ENCODE data around the gene MYH14. TPM values are rescaled to one million over a fixed set of nuclear protein-coding genes. Genes with fewer than 3 reads are reported as not detected.

MYH14 gene
- total and polyA plus RNA-seq, 5 experiments from 2014 or later, result not detected

- Mint-ChIP-seq H3K36me3 (peaks cover 5 to 17% (median 9%) of the 10 kb centered on the region in 3 donors), H3K4me1 (no peaks in the 10 kb centered on the region), H3K9me3 (peaks cover 0 to 50% (median 16%) of the 10 kb centered on the region in 9 donors)
These were observed 49.5 kb downstream of the MYH14 start for GRCh38 chr19:50252887-50253268.

GRCh38 chr19:50255115-50255514 is 51.7 kb downstream of the MYH14 start:
- H3K27me3 Mint-ChIP-seq, result peaks cover 10 to 38% (median 38%) of the 10 kb centered on the region in 5 donors
- H3K36me3 Mint-ChIP-seq, result peaks cover 5 to 17% (median 9%) of the 10 kb centered on the region in 3 donors
- POLR2A ChIA-PET, result no interaction called here
- no peak overlapping the region for H3K4me3 Mint-ChIP-seq
- DNase-seq (no peak), ATAC-seq (no peak)
- H3K27ac Mint-ChIP-seq, result no peak overlapping the region
- peaks cover 0 to 50% (median 16%) of the 10 kb centered on the region in 9 donors for H3K9me3 Mint-ChIP-seq
- no peaks in the 10 kb centered on the region for H3K4me1 Mint-ChIP-seq

More at GRCh38 chr19:50252887-50253268, 49.5 kb downstream of the MYH14 start:
- H3K27ac Mint-ChIP-seq, result no peak overlapping the region
- peaks cover 12 to 55% (median 45%) of the 10 kb centered on the region in 5 donors for H3K27me3 Mint-ChIP-seq
- no peak for ATAC-seq
- H3K4me3 Mint-ChIP-seq, result peak overlapping the region in 1 of 10 donors; percentile 25
- POLR2A ChIA-PET, result no interaction called here
- DNase-seq, result no peak

GRCh38 chr19:50257141-50257540 is 53.7 kb downstream of the MYH14 start:
- H3K4me3 Mint-ChIP-seq, result no peak overlapping the region
- H3K27ac Mint-ChIP-seq, result no peak overlapping the region
- ATAC-seq (no peak), DNase-seq (no peak)
- POLR2A ChIA-PET, result no interaction called here
- H3K36me3 Mint-ChIP-seq, result peaks cover 5 to 17% (median 9%) of the 10 kb centered on the region in 3 donors
- H3K27me3 Mint-ChIP-seq, result peaks cover 10 to 38% (median 31%) of the 10 kb centered on the region in 5 donors
- H3K4me1 Mint-ChIP-seq, result no peaks in the 10 kb centered on the region
- peaks cover 0 to 49% (median 16%) of the 10 kb centered on the region in 9 donors for H3K9me3 Mint-ChIP-seq

- no peak for DNase-seq
- Mint-ChIP-seq H3K36me3 (peaks cover 3 to 11% (median 6%) of the 10 kb centered on the region in 3 donors), H3K27ac (no peak overlapping the region)
These were observed 55.5 kb downstream of the MYH14 start for GRCh38 chr19:50258918-50259372.

GRCh38 chr19:50261446-50261970 is 58.1 kb downstream of the MYH14 start:
- H3K36me3 Mint-ChIP-seq, result no peaks in the 10 kb centered on the region
- H3K4me3 Mint-ChIP-seq, result no peak overlapping the region
- H3K4me1 Mint-ChIP-seq, result peaks cover 0 to under 1% (median 0%) of the 10 kb centered on the region in 4 donors
- no peak overlapping the region for H3K27ac Mint-ChIP-seq
- DNase-seq (no peak), ATAC-seq (no peak)
- peaks cover 11 to 31% (median 21%) of the 10 kb centered on the region in 5 donors for H3K27me3 Mint-ChIP-seq
- POLR2A ChIA-PET, result no interaction called here
- H3K9me3 Mint-ChIP-seq, result peaks cover 0 to 16% (median 0%) of the 10 kb centered on the region in 9 donors

More at GRCh38 chr19:50258918-50259372, 55.5 kb downstream of the MYH14 start:
- Mint-ChIP-seq H3K4me3 (no peak overlapping the region), H3K9me3 (peaks cover 0 to 32% (median 16%) of the 10 kb centered on the region in 9 donors), H3K27me3 (peaks cover 10 to 39% (median 28%) of the 10 kb centered on the region in 5 donors), H3K4me1 (no peaks in the 10 kb centered on the region)
- no peak for ATAC-seq
- POLR2A ChIA-PET, result no interaction called here

- Mint-ChIP-seq H3K4me1 (peaks cover 0 to 2% (median 0%) of the 10 kb centered on the region in 4 donors), H3K4me3 (no peak overlapping the region), H3K36me3 (no peaks in the 10 kb centered on the region), H3K9me3 (peaks cover 0 to 4% (median 0%) of the 10 kb centered on the region in 9 donors), H3K27ac (no peak overlapping the region), H3K27me3 (peaks cover 9 to 33% (median 19%) of the 10 kb centered on the region in 5 donors)
- ATAC-seq (no peak), DNase-seq (no peak)
- POLR2A ChIA-PET, result no interaction called here
These were observed 59.8 kb downstream of the MYH14 start for GRCh38 chr19:50263176-50263575.

GRCh38 chr19:50264483-50265186 is 61.2 kb downstream of the MYH14 start:
- no peak overlapping the region for H3K4me3 Mint-ChIP-seq
- H3K27ac Mint-ChIP-seq, result no peak overlapping the region
- peaks cover 10 to 38% (median 19%) of the 10 kb centered on the region in 5 donors for H3K27me3 Mint-ChIP-seq
- POLR2A ChIA-PET, result no interaction called here
- no peaks in the 10 kb centered on the region for H3K36me3 Mint-ChIP-seq
- ATAC-seq (no peak), DNase-seq (no peak)
- peaks cover 0 to 2% (median 0%) of the 10 kb centered on the region in 9 donors for H3K9me3 Mint-ChIP-seq
- H3K4me1 Mint-ChIP-seq, result peaks cover 0 to 2% (median 0%) of the 10 kb centered on the region in 4 donors

- H3K4me1 Mint-ChIP-seq, result peaks cover 0 to 2% (median 0%) of the 10 kb centered on the region in 4 donors
- no peaks in the 10 kb centered on the region for H3K36me3 Mint-ChIP-seq
These were observed 62.6 kb downstream of the MYH14 start for GRCh38 chr19:50266041-50266440.

GRCh38 chr19:50266896-50267295 is 63.5 kb downstream of the MYH14 start:
- Mint-ChIP-seq H3K36me3 (no peaks in the 10 kb centered on the region), H3K4me1 (peaks cover 0 to 2% (median 0%) of the 10 kb centered on the region in 4 donors), H3K27me3 (peaks cover 10 to 42% (median 21%) of the 10 kb centered on the region in 5 donors), H3K9me3 (peaks cover 0 to 2% (median 0%) of the 10 kb centered on the region in 9 donors), H3K27ac (peak overlapping the region in 1 of 10 donors; percentile 43), H3K4me3 (no peak overlapping the region)
- ATAC-seq, result peak; percentile 23 to 38
- DNase-seq, result peak in 2 of 10 donors; percentile 7 to 10
- POLR2A ChIA-PET, result no interaction called here

More at GRCh38 chr19:50266041-50266440, 62.6 kb downstream of the MYH14 start:
- Mint-ChIP-seq H3K27ac (no peak overlapping the region), H3K4me3 (no peak overlapping the region), H3K9me3 (peaks cover 0 to 2% (median 0%) of the 10 kb centered on the region in 9 donors), H3K27me3 (peaks cover 10 to 40% (median 21%) of the 10 kb centered on the region in 5 donors)
- ATAC-seq (no peak), DNase-seq (no peak)
- POLR2A ChIA-PET, result no interaction called here

GRCh38 chr19:50268041-50268440 is 64.6 kb downstream of the MYH14 start:
- no peak overlapping the region for H3K4me3 Mint-ChIP-seq
- no peak for ATAC-seq
- no peak for DNase-seq
- no peaks in the 10 kb centered on the region for H3K36me3 Mint-ChIP-seq
- H3K27ac Mint-ChIP-seq, result peak overlapping the region in 1 of 10 donors; percentile 40
- peaks cover 0 to 2% (median 0%) of the 10 kb centered on the region in 9 donors for H3K9me3 Mint-ChIP-seq
- POLR2A ChIA-PET, result no interaction called here
- peaks cover 0 to 2% (median 0%) of the 10 kb centered on the region in 4 donors for H3K4me1 Mint-ChIP-seq
- peaks cover 10 to 41% (median 19%) of the 10 kb centered on the region in 5 donors for H3K27me3 Mint-ChIP-seq

- no peak overlapping the region for H3K27ac Mint-ChIP-seq
- ATAC-seq (no peak), DNase-seq (no peak)
- peaks cover 0 to 2% (median 0%) of the 10 kb centered on the region in 4 donors for H3K4me1 Mint-ChIP-seq
- POLR2A ChIA-PET, result no interaction called here
- no peaks in the 10 kb centered on the region for H3K36me3 Mint-ChIP-seq
- H3K9me3 Mint-ChIP-seq, result peaks cover 0 to 2% (median 0%) of the 10 kb centered on the region in 9 donors
- H3K27me3 Mint-ChIP-seq, result peaks cover 10 to 41% (median 19%) of the 10 kb centered on the region in 5 donors
- H3K4me3 Mint-ChIP-seq, result no peak overlapping the region
These were observed 65.1 kb downstream of the MYH14 start for GRCh38 chr19:50268501-50268900.

GRCh38 chr19:50269653-50270052 is 66.2 kb downstream of the MYH14 start:
- DNase-seq (no peak), ATAC-seq (no peak)
- POLR2A ChIA-PET, result no interaction called here
- Mint-ChIP-seq H3K27me3 (peaks cover 10 to 41% (median 19%) of the 10 kb centered on the region in 5 donors), H3K4me1 (peaks cover 0 to 2% (median 0%) of the 10 kb centered on the region in 4 donors), H3K9me3 (peaks cover 0 to 2% (median 0%) of the 10 kb centered on the region in 9 donors), H3K4me3 (no peak overlapping the region), H3K36me3 (no peaks in the 10 kb centered on the region), H3K27ac (no peak overlapping the region)
